Stimulated activated naive B cell treated with anti-CD40 and anti-IgM and Interleukin-4, amounts not matched to agents 10 μg/mL and 1 μg/mL and 100 μg/mL, for 72 hours (primary cell): ENCODE results near the gene ATXN7L1.
A peak's percentile ranks its signal among the peaks of the same experiment; 100 is the strongest.

ENCODE experiments used
- ATAC-seq, 2 donors: fragments of 150-1000 bp; cut with Tn5 transposase; replicated peaks; 2 replicates each; pipeline ENCODE4 v1.10.0; 2021; ENCODE audit warnings: moderate library complexity in 1 of 2
- DNase-seq: peaks from one replicate; pipeline ENCODE4 v3.0.0; 2021
- H3K27ac Mint-ChIP-seq: one replicate; pipeline ENCODE4 v1.8.0; 2022; ENCODE audit warnings: mild to moderate bottlenecking, mixed read lengths
- H3K27me3 Mint-ChIP-seq, 2 donors: one replicate each; pipeline ENCODE4 v1.8.0; 2022; ENCODE audit warnings: mixed read lengths in 2 of 2
- H3K36me3 Mint-ChIP-seq, 2 donors: one replicate each; pipeline ENCODE4 v1.8.0; 2022; ENCODE audit warnings: mixed read lengths in 2 of 2, mild to moderate bottlenecking in 1 of 2
- H3K4me1 Mint-ChIP-seq, 2 donors: one replicate each; pipeline ENCODE4 v1.8.0; 2022; ENCODE audit warnings: mixed read lengths in 2 of 2, mild to moderate bottlenecking in 1 of 2
- H3K4me3 Mint-ChIP-seq, 2 donors: one replicate each; pipeline ENCODE4 v1.8.0; 2022; ENCODE audit warnings: mild to moderate bottlenecking in 2 of 2, mixed read lengths in 2 of 2, moderate library complexity in 1 of 2
- H3K9me3 Mint-ChIP-seq, 2 donors: one replicate each; pipeline ENCODE4 v1.8.0; 2022; ENCODE audit warnings: mixed read lengths in 2 of 2, mild to moderate bottlenecking in 1 of 2

The ATXN7L1 gene

DNA sequence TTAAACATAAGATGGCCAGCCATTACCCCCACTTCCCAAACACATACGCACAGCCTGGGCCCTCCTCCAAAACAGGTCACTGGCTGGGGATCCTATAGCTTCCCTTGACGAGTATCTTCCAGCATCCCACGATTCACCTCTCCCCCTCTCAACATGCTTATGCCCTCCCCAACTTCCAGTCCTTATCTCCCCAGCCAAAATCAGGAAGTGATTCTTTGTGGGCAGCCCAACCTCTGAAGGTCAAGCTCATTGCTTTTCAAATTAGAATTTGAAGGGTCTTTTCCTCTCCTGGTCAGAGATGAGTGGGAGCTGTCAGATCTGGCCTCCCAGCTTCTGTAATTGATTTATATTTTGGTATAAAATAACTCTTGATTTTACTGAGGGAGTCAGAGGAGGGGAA, 133.6 kb downstream of the ATXN7L1 start:
- peak overlapping the region; percentile 44 to 78 for H3K4me3 Mint-ChIP-seq
- ATAC-seq (peak; percentile 53 to 59), DNase-seq (no peak)
- peak overlapping the region; percentile 87 for H3K27ac Mint-ChIP-seq
- H3K4me1 Mint-ChIP-seq, result peaks cover 16 to 26% of the 10 kb centered on the region in 2 donors
- no peaks in the 10 kb centered on the region for H3K9me3 Mint-ChIP-seq
- H3K27me3 Mint-ChIP-seq, result peaks cover 12% of the 10 kb centered on the region in 2 donors
- no peaks in the 10 kb centered on the region for H3K36me3 Mint-ChIP-seq

DNA sequence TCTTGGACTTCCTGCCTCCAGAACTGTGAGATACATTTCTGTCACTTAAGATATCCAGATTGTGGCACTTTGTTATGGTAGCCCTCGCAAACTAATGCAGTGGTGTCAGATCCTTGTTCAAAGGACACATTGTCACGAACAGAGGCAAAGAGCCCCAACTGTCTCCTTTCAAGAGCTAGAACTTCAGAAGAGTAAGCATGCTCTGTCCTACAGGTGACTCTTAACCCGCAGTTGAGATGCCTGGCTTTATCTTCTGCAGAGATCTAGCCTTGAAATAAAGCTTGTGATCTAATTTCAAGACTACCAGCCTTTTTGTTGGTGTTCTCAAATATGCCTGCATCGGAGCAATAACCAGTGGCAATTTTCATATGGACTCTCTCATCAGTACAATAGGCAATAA, 134.4 kb downstream of the ATXN7L1 start:
- ATAC-seq, result no peak
- peaks cover 12% of the 10 kb centered on the region in 2 donors for H3K27me3 Mint-ChIP-seq
- H3K9me3 Mint-ChIP-seq, result no peaks in the 10 kb centered on the region
- H3K27ac Mint-ChIP-seq, result no peak overlapping the region
- H3K4me1 Mint-ChIP-seq, result peaks cover 16 to 26% of the 10 kb centered on the region in 2 donors
- no peak overlapping the region for H3K4me3 Mint-ChIP-seq
- no peaks in the 10 kb centered on the region for H3K36me3 Mint-ChIP-seq
- DNase-seq, result no peak

DNA sequence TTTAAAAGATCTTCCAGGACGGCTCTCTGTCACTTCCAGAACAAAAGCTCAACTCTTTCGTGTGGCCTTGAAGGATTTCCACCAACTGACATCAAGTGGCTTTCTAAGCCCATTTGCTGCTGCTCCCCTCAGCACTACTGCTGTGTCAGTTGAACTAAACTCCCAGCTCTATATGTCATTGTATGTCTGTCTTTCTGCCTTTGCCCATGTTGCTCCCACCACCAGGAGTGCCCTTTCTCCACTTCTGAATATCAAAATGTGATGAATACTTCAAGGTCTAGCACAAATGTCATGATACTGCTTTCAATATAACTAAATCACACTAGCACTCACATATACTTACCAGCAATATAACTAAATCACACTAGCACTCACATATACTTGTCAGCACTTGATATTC, 138.3 kb downstream of the ATXN7L1 start:
- H3K9me3 Mint-ChIP-seq, result peaks cover 2 to 4% of the 10 kb centered on the region in 2 donors
- H3K36me3 Mint-ChIP-seq, result no peaks in the 10 kb centered on the region
- H3K4me3 Mint-ChIP-seq, result no peak overlapping the region
- peaks cover 8 to 11% of the 10 kb centered on the region in 2 donors for H3K4me1 Mint-ChIP-seq
- no peak overlapping the region for H3K27ac Mint-ChIP-seq
- DNase-seq, result no peak
- H3K27me3 Mint-ChIP-seq, result peaks cover 9 to 12% of the 10 kb centered on the region in 2 donors
- ATAC-seq, result no peak

DNA sequence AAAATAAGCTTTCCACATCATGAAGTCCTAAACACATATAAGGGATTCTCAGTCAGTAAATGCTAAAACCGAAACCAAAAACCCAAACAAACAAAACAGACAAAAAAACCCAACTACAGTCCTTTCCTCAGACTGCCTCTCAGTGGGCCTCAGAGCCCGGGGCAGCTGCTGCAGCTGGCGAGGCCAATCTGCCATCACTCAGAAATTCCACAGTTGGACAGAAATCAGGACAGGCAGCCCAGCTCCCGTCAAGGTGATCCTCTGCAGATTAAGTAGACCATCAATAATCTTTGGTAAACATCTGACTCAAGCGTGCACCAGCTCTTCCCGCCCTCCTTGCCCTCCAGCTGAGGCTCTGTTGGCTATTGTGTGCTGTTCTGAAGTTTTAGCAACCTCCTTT, 142.2 kb downstream of the ATXN7L1 start:
- no peak for DNase-seq
- H3K36me3 Mint-ChIP-seq, result no peaks in the 10 kb centered on the region
- H3K27me3 Mint-ChIP-seq, result peaks cover 5% of the 10 kb centered on the region in 2 donors
- H3K4me3 Mint-ChIP-seq, result no peak overlapping the region
- no peak for ATAC-seq
- H3K9me3 Mint-ChIP-seq, result peaks cover 4% of the 10 kb centered on the region in 2 donors
- H3K27ac Mint-ChIP-seq, result no peak overlapping the region
- H3K4me1 Mint-ChIP-seq, result no peaks in the 10 kb centered on the region

DNA sequence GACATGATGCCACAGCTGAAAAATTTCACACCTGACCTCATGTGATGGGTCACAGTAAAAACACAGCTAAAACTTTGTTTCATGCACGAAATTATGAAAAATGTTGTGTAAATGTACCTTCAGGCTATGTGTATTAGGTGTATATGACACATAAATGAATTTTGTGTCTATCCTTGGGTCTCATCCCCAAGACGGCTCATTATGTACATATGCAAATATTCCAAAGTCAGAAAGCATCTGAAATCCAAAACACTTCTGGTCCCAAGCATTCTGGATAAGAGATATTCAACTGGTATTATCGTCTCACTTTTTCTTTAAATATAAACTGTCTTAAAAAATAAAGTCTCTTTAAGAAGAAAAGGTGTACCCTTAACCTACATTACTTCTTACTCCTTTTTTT, 145.4 kb downstream of the ATXN7L1 start:
- Mint-ChIP-seq H3K27me3 (peaks cover 5% of the 10 kb centered on the region in 2 donors), H3K4me1 (no peaks in the 10 kb centered on the region), H3K9me3 (peaks cover 4% of the 10 kb centered on the region in 2 donors), H3K36me3 (no peaks in the 10 kb centered on the region), H3K4me3 (no peak overlapping the region), H3K27ac (no peak overlapping the region)
- ATAC-seq (no peak), DNase-seq (no peak)

DNA sequence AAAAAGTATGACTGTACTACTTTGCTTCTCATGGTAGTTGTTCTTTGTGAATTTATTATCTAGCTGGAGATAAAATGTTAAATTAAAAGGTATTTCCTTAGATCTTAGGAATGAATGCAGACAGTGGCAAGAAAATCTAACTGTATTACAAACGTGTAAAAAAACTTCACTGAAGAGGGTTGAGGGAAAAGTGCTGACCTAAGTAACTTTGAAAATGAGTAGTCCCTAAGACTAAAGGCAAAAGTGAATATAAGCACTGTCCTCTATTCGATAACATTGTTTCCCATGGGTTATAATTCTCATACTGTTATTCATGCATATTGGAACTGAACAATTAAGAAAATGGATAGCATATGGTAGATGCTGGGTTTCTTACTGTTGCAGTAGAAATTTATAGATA, 148.4 kb downstream of the ATXN7L1 start:
- Mint-ChIP-seq H3K36me3 (no peaks in the 10 kb centered on the region), H3K27me3 (no peaks in the 10 kb centered on the region), H3K4me1 (no peaks in the 10 kb centered on the region), H3K9me3 (peaks cover 0 to 1% of the 10 kb centered on the region in 2 donors), H3K27ac (no peak overlapping the region), H3K4me3 (no peak overlapping the region)
- DNase-seq (no peak), ATAC-seq (no peak)

DNA sequence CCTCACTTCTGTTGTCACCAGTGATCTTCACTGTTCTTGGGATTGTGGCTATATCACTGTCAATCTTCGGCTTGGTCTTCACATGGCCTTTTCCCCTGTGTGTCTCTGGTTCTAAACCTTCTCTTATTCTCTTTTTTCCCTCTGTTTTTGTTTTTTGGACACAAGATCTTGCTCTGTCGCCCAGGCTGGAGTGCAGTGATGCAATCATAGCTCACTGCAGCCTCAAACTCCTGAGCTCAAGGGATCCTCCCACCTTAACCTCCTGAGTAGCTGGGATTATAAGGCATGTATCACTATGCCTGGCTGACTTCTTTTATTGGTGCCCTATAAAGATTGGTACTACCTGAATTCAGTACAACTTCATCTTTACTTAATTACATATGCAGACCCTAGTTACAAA, 151.7 kb downstream of the ATXN7L1 start:
- Mint-ChIP-seq H3K27me3 (no peaks in the 10 kb centered on the region), H3K27ac (no peak overlapping the region), H3K36me3 (no peaks in the 10 kb centered on the region), H3K9me3 (no peaks in the 10 kb centered on the region), H3K4me1 (no peaks in the 10 kb centered on the region), H3K4me3 (no peak overlapping the region)
- no peak for DNase-seq
- ATAC-seq, result no peak

DNA sequence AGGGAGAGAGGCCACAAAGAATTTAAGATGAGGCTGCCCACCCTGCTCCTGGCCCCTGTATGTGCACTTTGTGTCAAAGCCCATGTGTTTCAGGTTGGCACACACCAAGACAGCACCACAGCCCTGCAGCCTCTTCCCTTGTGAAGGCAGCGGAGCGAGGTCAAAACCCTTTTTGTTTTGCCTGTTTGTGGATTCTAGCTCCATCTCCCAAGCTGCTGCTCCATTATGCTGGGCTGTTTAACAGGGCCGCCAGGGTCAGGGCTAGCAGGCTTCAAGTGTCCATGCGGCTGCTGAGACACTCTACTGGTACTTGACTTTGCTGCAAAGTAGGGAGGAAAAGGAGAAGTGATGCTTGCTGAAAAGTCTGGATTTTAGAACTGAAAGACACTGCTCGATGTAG, 152.8 kb downstream of the ATXN7L1 start:
- H3K9me3 Mint-ChIP-seq, result no peaks in the 10 kb centered on the region
- no peak overlapping the region for H3K27ac Mint-ChIP-seq
- H3K4me1 Mint-ChIP-seq, result peaks cover 1 to 4% of the 10 kb centered on the region in 2 donors
- no peak overlapping the region for H3K4me3 Mint-ChIP-seq
- DNase-seq (no peak), ATAC-seq (no peak)
- no peaks in the 10 kb centered on the region for H3K36me3 Mint-ChIP-seq
- no peaks in the 10 kb centered on the region for H3K27me3 Mint-ChIP-seq

DNA sequence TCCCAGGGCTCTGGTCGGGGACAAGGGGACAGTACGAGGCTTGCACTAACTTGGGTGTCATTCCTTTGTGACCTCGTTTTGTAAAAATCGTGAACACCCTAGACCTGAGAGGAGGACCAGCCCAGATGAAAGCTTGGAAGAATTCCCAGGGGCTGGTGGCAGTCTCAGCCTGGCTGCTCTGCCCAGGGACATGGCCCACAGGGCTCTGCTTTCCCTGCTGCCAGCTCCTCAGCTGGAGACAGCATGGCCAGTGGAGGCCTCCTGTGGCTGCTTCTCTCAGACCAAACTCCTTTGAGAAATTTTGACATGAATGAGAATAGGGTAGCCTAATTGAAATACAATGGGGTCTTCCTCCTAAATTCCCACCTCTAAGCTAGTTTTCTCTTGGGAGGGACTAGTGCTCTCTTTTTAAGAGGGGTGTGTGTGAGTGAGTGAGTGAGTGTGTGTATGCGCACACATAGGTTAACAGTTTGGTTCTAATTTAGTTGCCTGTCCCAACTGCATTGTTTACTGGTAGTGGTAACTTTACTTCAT, 154.8 kb downstream of the ATXN7L1 start:
- no peaks in the 10 kb centered on the region for H3K27me3 Mint-ChIP-seq
- no peak overlapping the region for H3K4me3 Mint-ChIP-seq
- H3K36me3 Mint-ChIP-seq, result no peaks in the 10 kb centered on the region
- H3K27ac Mint-ChIP-seq, result no peak overlapping the region
- H3K4me1 Mint-ChIP-seq, result peaks cover 3 to 9% of the 10 kb centered on the region in 2 donors
- H3K9me3 Mint-ChIP-seq, result no peaks in the 10 kb centered on the region
- DNase-seq, result no peak
- ATAC-seq, result no peak

DNA sequence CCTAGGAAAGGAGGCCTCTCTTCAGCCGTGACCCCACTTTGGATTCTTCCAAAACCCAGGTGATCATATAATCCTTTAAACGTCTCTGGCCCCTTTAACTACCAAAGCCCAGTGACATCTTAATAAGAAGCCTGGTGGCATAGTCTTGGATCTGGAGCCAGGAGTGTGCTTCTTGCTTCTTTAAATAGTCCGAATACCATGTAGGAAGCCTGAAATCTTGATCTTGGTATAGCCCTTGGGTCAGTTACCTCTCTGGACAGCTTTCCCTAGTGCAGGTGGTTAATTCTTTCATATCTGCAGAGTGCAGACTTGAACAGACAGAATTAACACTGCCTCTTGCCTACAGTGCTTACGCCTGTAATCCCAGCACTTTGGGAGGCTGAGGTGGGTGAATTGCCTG, 156.5 kb downstream of the ATXN7L1 start:
- no peaks in the 10 kb centered on the region for H3K9me3 Mint-ChIP-seq
- no peak overlapping the region for H3K27ac Mint-ChIP-seq
- peaks cover 3 to 9% of the 10 kb centered on the region in 2 donors for H3K4me1 Mint-ChIP-seq
- no peak for ATAC-seq
- H3K27me3 Mint-ChIP-seq, result no peaks in the 10 kb centered on the region
- no peak for DNase-seq
- no peak overlapping the region for H3K4me3 Mint-ChIP-seq
- no peaks in the 10 kb centered on the region for H3K36me3 Mint-ChIP-seq

DNA sequence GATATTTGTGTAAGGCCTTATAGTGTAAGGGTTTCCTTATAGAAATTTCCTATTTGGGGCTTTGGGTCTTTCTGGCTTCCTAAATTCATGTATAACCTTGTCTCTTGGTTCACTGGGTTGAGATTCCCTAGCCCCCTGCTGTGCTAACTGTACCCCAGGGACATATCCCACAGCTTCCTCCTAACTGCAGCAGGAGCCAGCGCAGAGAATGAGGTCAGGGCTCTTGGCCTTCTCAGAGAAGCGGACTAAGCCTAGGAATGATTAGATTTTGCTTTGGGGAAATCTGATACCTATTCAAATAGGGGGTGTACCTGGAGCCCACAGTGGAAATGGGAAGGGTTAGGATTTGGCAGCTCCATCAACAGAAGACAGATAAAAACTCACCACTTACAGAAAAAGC, 157.0 kb downstream of the ATXN7L1 start:
- Mint-ChIP-seq H3K4me1 (peaks cover 3 to 9% of the 10 kb centered on the region in 2 donors), H3K36me3 (no peaks in the 10 kb centered on the region), H3K27me3 (no peaks in the 10 kb centered on the region), H3K27ac (no peak overlapping the region), H3K4me3 (no peak overlapping the region), H3K9me3 (no peaks in the 10 kb centered on the region)
- DNase-seq (no peak), ATAC-seq (no peak)

DNA sequence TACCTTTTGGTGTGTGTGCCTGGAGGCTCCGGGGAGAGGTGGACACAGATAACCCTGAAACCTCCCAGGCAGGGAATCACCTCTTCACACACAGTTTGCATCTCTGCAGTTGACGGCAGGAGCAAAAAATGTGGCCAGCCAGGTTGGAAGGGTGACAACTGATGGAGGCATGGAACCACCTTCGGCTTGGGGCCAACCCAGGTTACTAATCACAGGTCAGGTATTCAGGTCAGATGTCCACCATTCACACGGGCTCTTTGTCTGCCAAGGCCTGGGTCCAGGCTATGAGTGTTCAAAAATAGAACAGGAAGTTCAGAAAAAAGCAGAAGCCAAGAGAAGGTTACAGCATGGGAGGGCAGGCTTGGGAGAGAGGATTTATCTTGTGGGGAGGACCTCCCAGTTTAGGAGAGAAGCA, 157.9 kb downstream of the ATXN7L1 start:
- H3K27ac Mint-ChIP-seq, result no peak overlapping the region
- peaks cover 0 to 2% of the 10 kb centered on the region in 2 donors for H3K9me3 Mint-ChIP-seq
- DNase-seq, result no peak
- peaks cover 3 to 9% of the 10 kb centered on the region in 2 donors for H3K4me1 Mint-ChIP-seq
- ATAC-seq, result no peak
- H3K27me3 Mint-ChIP-seq, result no peaks in the 10 kb centered on the region
- H3K36me3 Mint-ChIP-seq, result no peaks in the 10 kb centered on the region
- H3K4me3 Mint-ChIP-seq, result no peak overlapping the region

DNA sequence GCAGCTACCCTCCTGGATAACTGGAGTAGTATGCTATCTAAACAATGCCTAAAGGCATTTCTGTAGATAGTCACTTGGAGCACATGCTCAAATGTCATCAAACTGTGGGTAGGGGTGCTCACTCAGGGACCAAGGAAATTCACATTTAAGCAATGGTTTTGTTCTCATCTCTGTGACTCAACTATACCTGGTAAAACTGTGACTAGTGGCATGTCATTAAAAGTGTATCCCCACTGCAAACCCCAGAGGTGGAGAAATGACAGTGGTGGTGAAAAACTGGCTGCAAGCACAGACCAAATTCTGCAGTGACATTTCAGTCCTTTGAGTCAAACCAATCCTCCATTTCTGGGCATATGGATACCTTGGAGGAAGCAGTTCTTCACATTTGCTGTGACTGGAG, 160.9 kb downstream of the ATXN7L1 start:
- Mint-ChIP-seq H3K27ac (no peak overlapping the region), H3K27me3 (no peaks in the 10 kb centered on the region)
- no peak for ATAC-seq

DNA sequence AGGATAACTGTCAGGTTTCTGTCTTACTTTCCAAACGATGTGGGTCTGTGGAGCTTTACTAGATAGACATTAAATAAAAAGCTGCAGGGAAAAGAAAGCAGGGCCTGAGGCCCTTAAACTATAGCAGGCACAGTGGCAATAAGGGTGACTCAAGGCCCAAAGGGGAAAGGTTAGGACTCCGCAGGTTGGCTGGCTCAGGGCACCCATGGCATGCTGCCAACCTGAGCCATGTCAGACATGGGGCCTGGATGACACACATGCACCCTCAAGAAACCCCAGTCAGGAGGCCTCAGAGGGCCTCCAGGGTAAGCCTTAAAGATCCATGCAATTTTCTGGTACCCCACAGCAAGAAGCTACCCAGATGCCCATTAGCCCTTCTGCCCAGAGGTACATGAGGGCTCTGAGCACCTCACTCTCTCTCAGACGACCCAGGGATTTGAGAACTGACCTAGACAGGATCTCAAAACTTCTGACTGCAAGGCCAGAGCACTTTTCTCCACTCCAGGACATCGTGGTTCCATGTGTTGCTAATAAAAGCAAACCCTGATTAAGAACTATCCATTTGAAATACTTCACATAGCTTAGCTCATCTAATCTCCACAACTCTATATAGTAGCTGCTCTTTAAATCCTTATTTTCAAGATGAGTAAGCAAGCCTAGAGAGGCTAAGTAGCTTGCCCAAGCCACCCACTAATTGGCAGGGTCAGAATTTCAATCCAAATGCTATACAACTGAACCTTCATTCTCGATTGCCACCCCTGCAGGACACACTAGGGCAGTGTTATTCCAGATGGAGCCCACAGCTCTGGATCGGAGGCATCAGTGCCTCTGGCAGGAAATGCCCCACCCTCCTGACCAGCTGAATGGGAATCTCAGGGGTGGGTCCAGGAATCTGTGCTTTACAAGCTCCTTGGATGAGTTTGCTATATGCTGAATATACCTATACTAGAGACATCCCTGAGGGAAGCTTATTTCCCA, 162.6 kb downstream of the ATXN7L1 start:
- ATAC-seq, result no peak
- Mint-ChIP-seq H3K27me3 (no peaks in the 10 kb centered on the region), H3K36me3 (peaks cover 12 to 21% of the 10 kb centered on the region in 2 donors), H3K4me3 (no peak overlapping the region), H3K27ac (no peak overlapping the region), H3K9me3 (peaks cover 18 to 25% of the 10 kb centered on the region in 2 donors), H3K4me1 (peaks cover 3 to 7% of the 10 kb centered on the region in 2 donors)
- no peak for DNase-seq

More for the DNA sequence above, 160.9 kb downstream of the ATXN7L1 start:
- DNase-seq, result no peak
- Mint-ChIP-seq H3K9me3 (peaks cover 15 to 20% of the 10 kb centered on the region in 2 donors), H3K4me3 (no peak overlapping the region), H3K36me3 (peaks cover 9 to 17% of the 10 kb centered on the region in 2 donors), H3K4me1 (peaks cover 3 to 9% of the 10 kb centered on the region in 2 donors)

DNA sequence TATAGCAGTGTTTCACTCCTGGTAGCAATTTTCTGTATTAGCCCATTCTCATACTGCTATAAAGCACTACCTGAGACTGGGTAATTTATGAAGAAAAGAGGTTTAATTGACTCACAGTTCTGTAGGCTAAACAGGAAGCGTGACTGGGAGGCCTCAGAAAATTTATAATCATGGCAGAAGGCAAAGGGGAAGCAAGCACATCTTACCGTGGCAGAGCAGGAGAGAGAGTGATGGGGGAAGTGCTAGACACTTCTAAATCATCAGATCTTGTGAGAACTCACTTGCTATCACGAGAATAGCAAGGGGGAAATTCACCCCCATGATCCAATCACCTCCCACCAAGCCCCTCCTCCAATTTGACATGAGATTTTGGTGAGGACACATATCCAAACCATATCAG, 163.5 kb downstream of the ATXN7L1 start:
- H3K4me3 Mint-ChIP-seq, result no peak overlapping the region
- H3K27me3 Mint-ChIP-seq, result no peaks in the 10 kb centered on the region
- no peak overlapping the region for H3K27ac Mint-ChIP-seq
- H3K9me3 Mint-ChIP-seq, result peaks cover 18 to 25% of the 10 kb centered on the region in 2 donors
- H3K4me1 Mint-ChIP-seq, result peaks cover 0 to 6% of the 10 kb centered on the region in 2 donors
- DNase-seq, result no peak
- peaks cover 12 to 21% of the 10 kb centered on the region in 2 donors for H3K36me3 Mint-ChIP-seq
- ATAC-seq, result no peak
